Epithelial cell of alveolus of lung (primary cell): ENCODE results near the gene C12orf60. TPM values are rescaled to one million over a fixed set of nuclear protein-coding genes. Genes with fewer than 3 reads are reported as not detected.

Experiments used
- total RNA-seq: library from RNA; depleted of rRNA; stranded (reverse); fragments of >200 nt; gene quantifications from 2 replicates; pipeline ENCODE4 v1.2.1, GENCODE V29; 2015

C12orf60 gene
- 1.3 and 2.1 TPM in 2 replicates for total RNA-seq

GRCh38 chr12:14803011-14803829 lies at the start of gene C12orf60, which contains the start of gene WBP11:
Gene C12orf60, plus strand, starts transcription at chr12:14803670. Its CDS starts 19,266 bp downstream, at chr12:14822936.
Gene WBP11, minus strand, starts transcription at chr12:14803478. Its CDS starts 2,095 bp downstream, at chr12:14801383.

GRCh38 chr12:14814014-14814413 lies 10.5 kb downstream of the C12orf60 start, which contains the start of gene SMCO3:
Gene SMCO3, minus strand, starts transcription at chr12:14814182. Its CDS starts 7,502 bp downstream, at chr12:14806680.

GRCh38 chr12:14843425-14843887 lies 40.0 kb downstream of the C12orf60 start, which contains the start of gene ART4:
Gene ART4, minus strand, starts transcription at chr12:14843526. Its CDS starts 413 bp downstream, at chr12:14843113.

Other genes starting within 250 kb of the C12orf60 start
- gene PLBD1, start 235.8 kb upstream of the C12orf60 start, total RNA-seq = 2.8 and 6.6 TPM in 2 replicates
- not detected in 2 replicates for gene GUCY2C, start 107.1 kb upstream of the C12orf60 start, total RNA-seq
- 21.1 and 28.7 TPM in 2 replicates for gene WBP11, start 192 bp upstream of the C12orf60 start, total RNA-seq
- gene SMCO3, start 10.5 kb downstream of the C12orf60 start, total RNA-seq = under 0.01 TPM in 1 of 2 replicates, not detected in the other
- gene ART4, start 39.9 kb downstream of the C12orf60 start, total RNA-seq = not detected in 2 replicates
- gene MGP, start 82.2 kb downstream of the C12orf60 start, total RNA-seq = 13.6 and 48.4 TPM in 2 replicates
- 0.26 TPM in 1 of 2 replicates, not detected in the other for gene ERP27, start 134.9 kb downstream of the C12orf60 start, total RNA-seq
- gene ARHGDIB, start 157.9 kb downstream of the C12orf60 start, total RNA-seq = 4.0 and 23.8 TPM in 2 replicates
- not detected in 2 replicates for gene PDE6H, start 169.4 kb downstream of the C12orf60 start, total RNA-seq